ENCODE measurements around the gene ERCC5. TPM values are rescaled to one million over a fixed set of nuclear protein-coding genes. Genes with fewer than 3 reads are reported as not detected.

ERCC5 gene
- total and polyA plus RNA-seq, 9 of the 15 experiments (the other 6 are each of a cell fraction or from before 2014, with no cell fraction given), result 7.4 to 43.1 (median 33.9) TPM

DNA sequence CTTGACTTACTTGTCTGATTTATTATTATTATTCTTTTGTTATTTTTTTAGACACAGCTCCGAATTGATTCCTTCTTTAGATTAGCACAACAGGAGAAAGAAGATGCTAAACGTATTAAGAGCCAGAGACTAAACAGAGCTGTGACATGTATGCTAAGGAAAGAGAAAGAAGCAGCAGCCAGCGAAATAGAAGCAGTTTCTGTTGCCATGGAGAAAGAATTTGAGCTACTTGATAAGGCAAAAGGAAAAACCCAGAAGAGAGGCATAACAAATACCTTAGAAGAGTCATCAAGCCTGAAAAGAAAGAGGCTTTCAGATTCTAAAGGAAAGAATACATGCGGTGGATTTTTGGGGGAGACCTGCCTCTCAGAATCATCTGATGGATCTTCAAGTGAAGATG lies 29.4 kb downstream of the ERCC5 start:
- Histone ChIP-seq H2AFZ (ENCODE audit: low read depth, low read length) (no peak overlapping the region), H3K9me1 (ENCODE audit: control insufficient read depth, insufficient read depth, low read length) (no peaks in the 10 kb centered on the region), H3K27me3 (ENCODE audit: control insufficient read depth in 2 of 2, insufficient read depth in 2 of 2, low read length in 2 of 2) (no peaks in the 10 kb centered on the region), H3K4me2 (ENCODE audit: insufficient read depth, low read length) (no peak overlapping the region), H3K9me3 (replicated peaks; ENCODE audit: control insufficient read depth, insufficient read depth, low read depth, low read length) (no peaks in the 10 kb centered on the region), H3K4me1 (replicated peaks in 1 of 2; ENCODE audit: control insufficient read depth in 2 of 2, insufficient read depth in 2 of 2, low read length in 2 of 2) (no peaks in the 10 kb centered on the region), H3K79me2 (ENCODE audit: control insufficient read depth, insufficient read depth, low read length) (no peaks in the 10 kb centered on the region; the same call in 2 of the 3 replicates), H3K4me3 (no peak overlapping the region), H3K9ac (ENCODE audit: insufficient read depth in 1 of 2, low read depth in 2 of 2, low read length in 2 of 2) (no peak overlapping the region), H3K36me3 (ENCODE audit: control insufficient read depth, insufficient read depth, low read length) (peaks cover 41% of the 10 kb centered on the region; the same call in 2 of the 3 replicates), H4K20me1 (replicated peaks; ENCODE audit: control insufficient read depth, insufficient read depth, low read length) (no peaks in the 10 kb centered on the region), H3K27ac (ENCODE audit: extremely low read depth, low read depth, low read length) (no peak overlapping the region)
- CTCF ChIA-PET (ENCODE audit: low intra/inter-chr PET ratio), result no interaction called here
- FAIRE-seq, result no peak
- DNase-seq (ENCODE audit: extremely low read depth in 1 of 4, low spot score in 3 of 4), result no peak
- no peak for ATAC-seq
- no TSS peak for BruUV-seq (replicated peaks)
- intact Hi-C loops (cut with micrococcal nuclease), result no loop called here
- 76% methylated on average over 4 of the region's 4 CpGs for WGBS (ENCODE audit: insufficient coverage, low coverage, missing lambda C conversion rate)
- POLR2A ChIA-PET, result no interaction called here
- in situ Hi-C loops (cut with MboI), result no loop called here
- no peak for TF ChIP-seq EP400 (IDR thresholded peaks at IDR 0.05)
- no peak for TF ChIP-seq NELFE (IDR thresholded peaks at IDR 0.05; ENCODE audit: insufficient read depth, insufficient read length)
- TF ChIP-seq ZNF133 (CRISPR knock-in tag; IDR thresholded peaks at IDR 0.05), result no peak
- TF ChIP-seq, protein P1, sequence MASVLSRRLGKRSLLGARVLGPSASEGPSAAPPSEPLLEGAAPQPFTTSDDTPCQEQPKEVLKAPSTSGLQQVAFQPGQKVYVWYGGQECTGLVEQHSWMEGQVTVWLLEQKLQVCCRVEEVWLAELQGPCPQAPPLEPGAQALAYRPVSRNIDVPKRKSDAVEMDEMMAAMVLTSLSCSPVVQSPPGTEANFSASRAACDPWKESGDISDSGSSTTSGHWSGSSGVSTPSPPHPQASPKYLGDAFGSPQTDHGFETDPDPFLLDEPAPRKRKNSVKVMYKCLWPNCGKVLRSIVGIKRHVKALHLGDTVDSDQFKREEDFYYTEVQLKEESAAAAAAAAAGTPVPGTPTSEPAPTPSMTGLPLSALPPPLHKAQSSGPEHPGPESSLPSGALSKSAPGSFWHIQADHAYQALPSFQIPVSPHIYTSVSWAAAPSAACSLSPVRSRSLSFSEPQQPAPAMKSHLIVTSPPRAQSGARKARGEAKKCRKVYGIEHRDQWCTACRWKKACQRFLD (CRISPR knock-in tag; IDR thresholded peaks at IDR 0.05), result no peak
- no peak for TF ChIP-seq RBM17 (IDR thresholded peaks at IDR 0.05; ENCODE audit: borderline replicate concordance, low read depth, low read length)
- TF ChIP-seq, protein P2, sequence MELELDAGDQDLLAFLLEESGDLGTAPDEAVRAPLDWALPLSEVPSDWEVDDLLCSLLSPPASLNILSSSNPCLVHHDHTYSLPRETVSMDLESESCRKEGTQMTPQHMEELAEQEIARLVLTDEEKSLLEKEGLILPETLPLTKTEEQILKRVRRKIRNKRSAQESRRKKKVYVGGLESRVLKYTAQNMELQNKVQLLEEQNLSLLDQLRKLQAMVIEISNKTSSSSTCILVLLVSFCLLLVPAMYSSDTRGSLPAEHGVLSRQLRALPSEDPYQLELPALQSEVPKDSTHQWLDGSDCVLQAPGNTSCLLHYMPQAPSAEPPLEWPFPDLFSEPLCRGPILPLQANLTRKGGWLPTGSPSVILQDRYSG (tag; conservative IDR thresholded peaks at IDR 0.05; ENCODE audit: low read depth), result no peak
- TF ChIP-seq, protein P3, sequence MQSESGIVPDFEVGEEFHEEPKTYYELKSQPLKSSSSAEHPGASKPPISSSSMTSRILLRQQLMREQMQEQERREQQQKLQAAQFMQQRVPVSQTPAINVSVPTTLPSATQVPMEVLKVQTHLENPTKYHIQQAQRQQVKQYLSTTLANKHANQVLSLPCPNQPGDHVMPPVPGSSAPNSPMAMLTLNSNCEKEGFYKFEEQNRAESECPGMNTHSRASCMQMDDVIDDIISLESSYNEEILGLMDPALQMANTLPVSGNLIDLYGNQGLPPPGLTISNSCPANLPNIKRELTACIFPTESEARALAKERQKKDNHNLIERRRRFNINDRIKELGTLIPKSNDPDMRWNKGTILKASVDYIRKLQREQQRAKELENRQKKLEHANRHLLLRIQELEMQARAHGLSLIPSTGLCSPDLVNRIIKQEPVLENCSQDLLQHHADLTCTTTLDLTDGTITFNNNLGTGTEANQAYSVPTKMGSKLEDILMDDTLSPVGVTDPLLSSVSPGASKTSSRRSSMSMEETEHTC (IDR thresholded peaks at IDR 0.05), result no peak
- TF ChIP-seq, protein P4, sequence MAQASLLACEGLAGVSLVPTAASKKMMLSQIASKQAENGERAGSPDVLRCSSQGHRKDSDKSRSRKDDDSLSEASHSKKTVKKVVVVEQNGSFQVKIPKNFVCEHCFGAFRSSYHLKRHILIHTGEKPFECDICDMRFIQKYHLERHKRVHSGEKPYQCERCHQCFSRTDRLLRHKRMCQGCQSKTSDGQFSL (CRISPR knock-in tag; IDR thresholded peaks at IDR 0.05), result no peak
- TF ChIP-seq, protein P4 (tag; IDR thresholded peaks at IDR 0.05), result no peak
- TF ChIP-seq FOS (IDR thresholded peaks at IDR 0.05; ENCODE audit: extremely low read depth, insufficient read length), result no peak
- TF ChIP-seq, protein P5, sequence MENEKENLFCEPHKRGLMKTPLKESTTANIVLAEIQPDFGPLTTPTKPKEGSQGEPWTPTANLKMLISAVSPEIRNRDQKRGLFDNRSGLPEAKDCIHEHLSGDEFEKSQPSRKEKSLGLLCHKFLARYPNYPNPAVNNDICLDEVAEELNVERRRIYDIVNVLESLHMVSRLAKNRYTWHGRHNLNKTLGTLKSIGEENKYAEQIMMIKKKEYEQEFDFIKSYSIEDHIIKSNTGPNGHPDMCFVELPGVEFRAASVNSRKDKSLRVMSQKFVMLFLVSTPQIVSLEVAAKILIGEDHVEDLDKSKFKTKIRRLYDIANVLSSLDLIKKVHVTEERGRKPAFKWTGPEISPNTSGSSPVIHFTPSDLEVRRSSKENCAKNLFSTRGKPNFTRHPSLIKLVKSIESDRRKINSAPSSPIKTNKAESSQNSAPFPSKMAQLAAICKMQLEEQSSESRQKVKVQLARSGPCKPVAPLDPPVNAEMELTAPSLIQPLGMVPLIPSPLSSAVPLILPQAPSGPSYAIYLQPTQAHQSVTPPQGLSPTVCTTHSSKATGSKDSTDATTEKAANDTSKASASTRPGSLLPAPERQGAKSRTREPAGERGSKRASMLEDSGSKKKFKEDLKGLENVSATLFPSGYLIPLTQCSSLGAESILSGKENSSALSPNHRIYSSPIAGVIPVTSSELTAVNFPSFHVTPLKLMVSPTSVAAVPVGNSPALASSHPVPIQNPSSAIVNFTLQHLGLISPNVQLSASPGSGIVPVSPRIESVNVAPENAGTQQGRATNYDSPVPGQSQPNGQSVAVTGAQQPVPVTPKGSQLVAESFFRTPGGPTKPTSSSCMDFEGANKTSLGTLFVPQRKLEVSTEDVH (IDR thresholded peaks at IDR 0.05; ENCODE audit: low read depth, partially characterized antibody), result no peak
- TF ChIP-seq HIVEP1 (CRISPR knock-in tag; IDR thresholded peaks at IDR 0.05), result no peak
- no peak for TF ChIP-seq MEIS2 (IDR thresholded peaks at IDR 0.05; ENCODE audit: partially characterized antibody)
- TF ChIP-seq HDAC2 (IDR thresholded peaks at IDR 0.05), result no peak
- TF ChIP-seq LCOR (CRISPR knock-in tag; IDR thresholded peaks at IDR 0.05), result no peak

Data from K562 (cell line).